HL-60/S4 treated with retinoic acid at 250 ng/mL for 4 days and 3 days (cell line): ENCODE data around the gene CPT1C.

ENCODE experiments used
- in situ Hi-C: fragments of 300-500 bp; cut with MboI; formaldehyde crosslinking; loops from 2 replicates; pipeline ENCODE4 v1.7.0; 2022; ENCODE audit warnings: low sequenced_read_pairs

CPT1C gene

DNA sequence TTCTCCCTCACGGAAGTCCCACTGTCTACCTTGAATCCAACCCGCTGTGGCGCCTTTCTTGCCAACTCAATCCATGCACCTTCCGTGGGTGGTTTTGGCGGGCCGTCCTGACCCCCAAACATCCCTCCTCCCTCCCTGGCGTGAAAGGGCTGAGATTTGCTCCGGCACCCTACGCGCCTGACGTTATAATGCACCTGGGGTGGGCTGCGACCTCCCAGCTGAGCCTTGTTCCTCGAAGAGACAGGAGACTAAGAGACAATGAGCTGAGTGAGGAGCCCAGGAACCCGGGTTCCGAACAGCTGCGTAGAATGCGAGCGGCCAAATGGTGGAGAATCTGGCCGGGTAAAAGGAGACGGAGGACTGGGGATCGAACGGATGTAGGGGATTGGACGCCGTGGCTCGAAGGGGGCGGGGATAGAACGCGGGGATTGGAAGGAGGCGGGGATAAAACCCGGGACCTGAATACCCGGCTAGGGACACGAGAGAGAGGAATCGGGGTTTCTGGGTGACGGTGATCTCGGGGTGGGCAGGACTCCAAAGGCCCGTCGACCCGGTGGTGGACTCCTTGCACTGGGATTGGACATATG lies at the start of gene CPT1C:
Gene CPT1C, plus strand, starts transcription at position 461 of the 587 bp plus-strand sequence. CDS start 1,137 bp downstream, outside the sequence.
- in situ Hi-C loops, result no loop called here

DNA sequence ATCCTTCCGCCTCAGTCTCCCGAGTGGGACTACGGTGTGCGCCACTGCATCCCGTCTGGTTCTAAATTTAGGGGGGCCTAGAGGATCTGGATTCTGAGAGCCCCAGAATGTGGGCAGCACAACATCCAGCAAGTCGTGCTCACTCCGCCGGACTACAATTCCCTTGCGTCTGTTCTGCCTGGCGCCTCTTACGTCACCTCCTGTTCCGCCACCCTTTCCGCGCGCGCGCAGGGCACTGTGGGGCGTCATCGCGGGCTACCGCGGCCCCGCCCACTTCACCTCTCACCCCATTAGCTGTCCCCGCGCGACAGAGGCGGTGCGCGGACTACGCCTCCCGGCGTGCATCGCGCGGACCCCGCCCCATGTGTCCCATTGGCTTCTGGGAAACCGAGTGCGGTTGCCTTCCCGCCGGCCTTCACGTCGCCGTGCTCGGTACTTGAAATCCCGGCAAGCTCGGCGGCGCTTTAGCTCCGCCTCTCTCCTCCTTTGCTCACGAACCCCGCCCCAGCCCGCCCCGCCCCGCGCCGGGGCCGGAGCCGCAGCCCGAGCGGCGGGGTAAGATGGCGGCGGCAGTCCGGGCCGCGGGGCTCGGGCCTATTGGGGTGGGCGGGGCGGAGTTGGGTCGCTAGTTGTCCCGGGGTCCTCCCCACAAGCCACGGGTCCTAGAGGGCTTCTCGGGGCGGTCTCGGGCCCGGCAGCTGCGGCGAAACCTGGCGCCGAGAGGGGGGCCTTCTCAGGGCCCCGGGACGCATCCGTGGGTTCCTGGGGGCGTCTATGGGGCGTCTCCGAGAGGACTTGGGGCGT lies 49.0 kb upstream of the CPT1C start, which contains the start of gene SCAF1:
Gene SCAF1, plus strand, starts transcription at position 522 of the 804 bp plus-strand sequence. CDS start 2,818 bp downstream, outside the sequence.
- in situ Hi-C loops, result no loop called here

DNA sequence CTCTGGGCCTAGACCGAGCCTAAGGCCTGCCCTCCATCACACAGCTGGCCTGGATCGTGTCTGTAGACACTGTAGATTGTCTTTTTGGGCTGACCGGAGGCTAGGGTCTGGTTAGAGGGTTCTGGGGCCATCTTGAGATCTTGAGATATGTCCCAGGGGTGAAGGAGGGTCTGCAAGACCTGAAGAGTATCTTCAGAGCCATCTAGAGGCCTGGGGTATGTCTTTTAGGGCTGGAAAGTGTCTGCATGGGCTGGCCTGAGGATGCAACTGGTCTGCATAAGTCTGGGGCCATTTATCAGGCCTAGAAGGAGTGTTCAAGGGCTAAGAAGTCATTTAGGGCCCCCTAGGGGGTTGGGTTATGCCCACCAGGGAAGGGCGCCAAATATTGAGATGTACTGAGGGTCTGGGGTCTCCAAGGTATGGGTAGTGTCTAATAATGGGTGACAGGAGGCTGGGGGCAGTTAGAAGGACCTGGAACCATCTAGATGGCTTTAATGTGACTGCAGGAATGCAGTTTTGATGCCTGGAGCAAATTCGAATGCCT lies 48.4 kb upstream of the CPT1C start:
- in situ Hi-C loops, result no loop called here

DNA sequence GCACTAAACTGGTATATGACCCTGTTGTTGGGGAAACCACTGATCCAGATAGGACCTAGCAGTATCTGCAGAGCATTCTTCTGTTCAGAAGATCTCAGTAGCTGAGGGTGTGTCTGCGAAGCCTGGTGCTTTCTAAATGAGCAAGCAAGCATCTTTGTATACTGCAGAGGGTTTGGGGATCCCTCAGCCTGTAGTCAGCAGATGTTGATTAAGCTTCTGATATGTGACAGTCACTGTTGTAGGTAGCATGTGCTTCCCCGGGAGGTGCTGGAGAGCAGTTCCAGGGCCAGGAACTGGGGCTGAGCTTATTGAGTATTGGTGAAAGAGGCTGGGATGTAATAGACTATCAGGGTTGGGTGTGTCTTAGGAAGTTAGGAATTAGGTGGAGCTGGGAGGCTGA lies 47.5 kb upstream of the CPT1C start:
- in situ Hi-C loops, result no loop called here

DNA sequence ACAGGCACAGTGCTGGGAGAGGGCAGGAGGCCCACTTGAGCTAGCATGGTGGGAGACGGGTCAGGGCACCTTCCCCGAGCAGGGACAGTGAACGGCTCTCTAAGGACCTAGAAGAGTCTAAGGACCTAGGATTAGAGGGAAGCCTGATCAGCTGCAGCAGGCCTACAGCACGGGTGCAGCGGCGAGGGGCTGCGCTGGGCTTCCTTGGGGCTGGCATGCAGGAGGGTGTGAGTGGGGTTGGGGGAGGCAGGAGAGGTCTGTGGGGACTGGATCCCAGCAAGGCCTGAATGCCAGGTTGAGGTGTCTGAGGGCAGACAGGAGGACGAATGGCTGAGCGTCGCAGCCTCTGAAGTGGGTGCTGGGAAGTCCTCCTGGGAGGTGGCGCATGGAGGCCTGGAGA lies 45.3 kb upstream of the CPT1C start:
- in situ Hi-C loops, result no loop called here

DNA sequence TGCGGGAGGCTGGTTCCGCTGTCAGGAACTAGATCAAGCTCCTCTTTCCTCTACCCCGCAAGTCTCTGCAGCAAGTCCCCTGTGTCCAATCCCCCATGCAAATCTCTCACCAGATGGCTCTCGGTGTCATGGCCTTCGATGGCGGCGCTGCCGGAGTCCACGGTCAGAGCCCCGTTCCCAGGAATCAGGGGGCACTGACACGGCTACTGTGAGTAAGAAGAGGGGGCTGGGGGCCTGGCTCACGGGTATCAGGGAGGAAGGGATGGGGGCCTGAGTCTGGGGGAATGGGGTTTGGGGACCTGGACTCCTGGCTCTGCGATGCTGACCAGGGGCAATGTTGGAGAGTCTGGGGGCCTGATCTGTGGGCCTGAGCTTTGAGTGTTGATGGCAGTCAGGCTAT lies 44.9 kb upstream of the CPT1C start:
- in situ Hi-C loops, result no loop called here

DNA sequence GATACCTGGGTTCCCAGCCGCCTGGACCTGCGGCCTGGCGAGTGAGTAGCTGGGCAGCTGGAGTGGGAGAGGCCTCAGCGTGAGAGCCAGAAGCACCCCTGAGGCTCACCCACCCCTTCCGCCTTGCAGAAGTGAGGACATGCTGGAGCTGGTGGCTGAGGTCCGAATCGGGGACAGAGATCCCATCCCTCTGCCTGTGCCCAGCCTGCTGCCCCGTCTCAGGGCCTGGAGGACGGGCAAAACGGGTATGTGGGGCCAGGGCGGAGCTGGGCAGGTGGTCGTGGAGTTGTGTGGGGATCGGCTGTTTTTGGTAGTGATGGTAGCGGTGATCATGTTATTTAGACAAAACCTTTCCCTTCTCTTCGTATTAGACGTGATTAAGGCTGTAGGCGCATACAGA lies 44.3 kb upstream of the CPT1C start:
- in situ Hi-C loops, result no loop called here

DNA sequence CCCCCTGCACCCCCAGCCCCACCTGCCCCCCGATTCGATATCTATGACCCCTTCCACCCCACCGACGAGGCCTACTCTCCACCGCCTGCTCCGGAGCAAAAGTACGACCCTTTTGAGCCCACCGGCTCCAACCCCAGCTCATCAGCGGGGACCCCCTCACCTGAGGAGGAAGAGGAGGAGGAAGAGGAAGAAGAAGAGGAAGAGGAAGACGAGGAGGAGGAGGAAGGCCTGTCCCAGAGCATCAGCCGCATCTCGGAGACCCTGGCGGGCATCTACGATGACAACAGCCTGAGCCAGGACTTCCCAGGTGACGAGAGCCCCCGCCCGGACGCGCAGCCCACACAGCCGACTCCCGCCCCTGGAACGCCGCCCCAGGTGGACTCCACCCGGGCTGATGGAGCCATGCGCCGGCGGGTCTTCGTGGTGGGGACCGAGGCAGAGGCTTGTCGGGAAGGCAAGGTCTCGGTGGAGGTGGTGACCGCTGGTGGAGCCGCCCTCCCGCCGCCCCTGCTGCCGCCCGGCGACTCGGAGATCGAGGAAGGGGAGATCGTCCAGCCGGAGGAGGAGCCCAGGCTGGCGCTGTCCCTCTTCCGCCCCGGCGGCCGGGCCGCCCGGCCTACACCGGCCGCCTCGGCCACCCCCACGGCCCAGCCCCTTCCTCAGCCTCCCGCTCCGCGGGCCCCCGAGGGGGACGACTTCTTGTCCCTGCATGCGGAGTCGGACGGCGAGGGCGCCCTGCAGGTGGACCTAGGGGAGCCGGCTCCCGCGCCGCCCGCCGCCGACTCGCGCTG lies 39.7 kb upstream of the CPT1C start:
- in situ Hi-C loops, result no loop called here

DNA sequence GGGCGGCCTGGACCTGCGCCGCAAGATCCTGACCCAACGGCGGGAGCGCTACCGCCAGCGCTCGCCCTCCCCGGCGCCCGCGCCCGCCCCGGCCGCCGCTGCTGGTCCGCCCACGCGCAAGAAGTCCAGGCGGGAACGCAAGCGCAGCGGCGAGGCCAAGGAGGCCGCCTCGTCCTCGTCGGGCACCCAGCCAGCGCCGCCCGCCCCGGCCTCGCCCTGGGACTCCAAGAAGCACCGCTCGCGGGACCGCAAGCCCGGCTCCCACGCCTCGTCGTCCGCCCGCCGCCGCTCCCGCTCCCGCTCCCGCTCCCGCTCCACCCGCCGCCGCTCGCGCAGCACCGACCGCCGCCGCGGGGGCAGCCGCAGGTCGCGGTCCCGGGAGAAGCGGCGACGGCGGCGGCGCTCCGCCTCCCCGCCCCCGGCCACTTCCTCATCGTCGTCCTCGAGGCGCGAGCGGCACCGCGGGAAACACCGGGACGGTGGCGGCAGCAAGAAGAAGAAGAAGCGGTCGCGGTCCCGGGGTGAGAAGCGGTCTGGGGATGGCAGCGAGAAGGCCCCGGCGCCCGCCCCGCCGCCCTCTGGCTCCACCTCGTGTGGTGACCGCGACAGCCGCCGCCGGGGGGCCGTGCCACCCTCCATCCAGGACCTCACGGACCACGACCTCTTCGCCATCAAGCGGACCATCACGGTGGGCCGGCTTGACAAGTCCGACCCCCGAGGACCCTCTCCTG lies 38.9 kb upstream of the CPT1C start:
- in situ Hi-C loops, result no loop called here

DNA sequence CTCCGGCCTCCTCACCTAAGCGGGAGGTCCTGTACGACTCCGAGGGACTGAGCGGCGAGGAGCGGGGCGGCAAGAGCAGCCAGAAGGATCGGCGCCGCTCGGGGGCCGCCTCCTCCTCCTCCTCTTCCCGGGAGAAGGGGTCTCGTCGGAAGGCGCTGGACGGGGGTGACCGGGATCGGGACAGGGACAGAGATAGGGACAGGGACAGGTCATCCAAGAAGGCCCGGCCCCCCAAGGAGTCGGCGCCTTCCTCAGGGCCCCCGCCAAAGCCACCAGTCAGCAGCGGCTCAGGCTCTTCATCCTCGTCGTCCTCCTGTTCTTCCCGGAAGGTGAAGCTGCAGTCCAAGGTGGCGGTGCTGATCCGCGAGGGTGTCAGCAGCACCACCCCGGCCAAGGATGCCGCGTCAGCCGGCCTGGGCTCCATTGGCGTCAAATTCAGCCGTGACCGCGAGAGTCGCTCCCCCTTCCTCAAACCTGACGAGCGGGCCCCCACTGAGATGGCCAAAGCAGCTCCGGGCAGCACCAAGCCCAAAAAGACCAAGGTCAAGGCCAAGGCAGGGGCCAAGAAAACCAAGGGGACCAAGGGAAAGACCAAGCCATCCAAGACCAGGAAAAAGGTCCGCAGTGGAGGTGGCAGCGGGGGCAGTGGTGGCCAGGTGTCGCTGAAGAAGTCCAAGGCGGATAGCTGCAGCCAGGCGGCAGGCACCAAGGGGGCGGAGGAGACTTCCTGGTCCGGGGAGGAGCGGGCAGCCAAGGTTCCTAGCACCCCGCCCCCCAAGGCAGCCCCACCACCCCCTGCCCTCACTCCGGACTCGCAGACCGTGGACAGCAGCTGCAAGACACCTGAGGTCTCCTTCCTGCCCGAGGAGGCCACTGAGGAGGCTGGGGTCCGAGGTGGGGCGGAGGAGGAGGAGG lies 38.1 kb upstream of the CPT1C start:
- in situ Hi-C loops, result no loop called here

DNA sequence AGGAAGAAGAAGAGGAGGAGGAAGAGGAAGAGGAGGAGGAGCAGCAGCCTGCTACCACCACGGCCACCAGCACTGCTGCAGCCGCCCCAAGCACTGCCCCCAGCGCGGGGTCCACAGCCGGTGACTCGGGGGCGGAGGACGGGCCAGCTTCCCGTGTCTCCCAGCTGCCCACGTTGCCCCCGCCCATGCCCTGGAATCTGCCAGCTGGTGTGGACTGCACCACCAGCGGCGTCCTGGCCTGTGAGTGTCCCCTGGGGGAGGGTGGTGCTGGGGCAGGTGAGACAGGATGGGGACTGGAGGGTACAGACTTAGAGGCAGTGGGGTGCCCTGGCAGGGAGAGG lies 37.5 kb upstream of the CPT1C start:
- in situ Hi-C loops, result no loop called here

DNA sequence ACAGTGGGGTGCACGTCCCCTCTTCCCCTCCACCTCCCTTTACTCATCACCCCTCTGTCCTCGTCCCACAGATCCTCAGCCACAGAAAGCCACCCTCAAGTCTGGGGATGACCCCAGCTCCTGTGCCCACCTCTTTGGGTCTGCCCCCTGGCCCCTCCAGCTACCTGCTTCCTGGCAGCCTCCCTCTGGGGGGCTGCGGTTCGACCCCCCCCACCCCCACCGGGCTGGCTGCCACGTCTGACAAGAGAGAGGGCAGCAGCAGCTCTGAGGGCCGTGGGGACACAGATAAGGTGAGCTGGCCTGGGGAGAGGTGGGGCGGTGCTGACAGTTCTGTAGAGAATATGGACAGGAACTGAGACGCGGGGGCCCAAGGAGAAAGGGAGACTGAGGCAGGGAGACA lies 36.3 kb upstream of the CPT1C start:
- in situ Hi-C loops, result no loop called here

DNA sequence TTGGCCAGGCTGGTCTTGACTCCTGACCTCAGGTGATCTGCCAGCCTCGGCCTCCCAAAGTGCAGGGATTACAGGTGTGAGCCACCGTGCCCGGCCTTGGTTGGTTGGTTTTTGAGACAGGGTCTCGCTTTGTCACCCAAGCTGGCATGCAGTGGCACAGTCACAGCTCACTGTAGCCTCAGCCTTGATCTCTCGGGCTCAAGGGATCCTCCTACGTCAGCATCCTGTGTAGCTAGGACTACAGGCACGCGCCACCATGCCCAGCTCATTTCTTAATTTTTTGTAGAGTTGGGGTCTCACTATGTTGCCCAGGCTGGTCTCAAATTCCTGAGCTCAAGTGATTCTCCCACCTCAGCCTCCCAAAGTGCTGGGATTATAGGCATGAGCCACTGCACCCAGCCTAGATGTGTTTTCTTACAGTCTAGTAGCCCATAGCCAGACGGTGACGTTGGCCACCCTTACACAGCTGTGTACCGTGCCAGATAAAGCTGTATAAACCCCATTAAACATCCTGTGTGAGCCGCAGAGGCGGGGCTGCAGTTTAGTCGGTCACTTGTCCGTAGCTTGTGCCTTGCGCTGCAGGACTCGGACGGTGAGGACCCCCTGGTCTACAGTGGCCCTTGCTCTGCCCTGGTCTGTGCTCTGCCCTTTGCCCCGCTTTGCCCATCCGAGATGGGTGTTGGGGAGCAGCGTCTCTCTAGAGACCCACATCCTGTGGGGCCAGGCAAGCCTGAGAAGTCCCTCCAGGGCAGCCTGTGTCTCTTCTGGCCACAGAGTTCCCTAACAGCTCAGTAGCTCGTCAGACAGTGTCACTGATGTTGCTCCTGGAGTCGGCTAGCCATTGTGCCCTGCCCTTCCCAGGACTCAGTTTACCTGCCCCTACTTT lies 35.1 kb upstream of the CPT1C start:
- in situ Hi-C loops, result no loop called here

DNA sequence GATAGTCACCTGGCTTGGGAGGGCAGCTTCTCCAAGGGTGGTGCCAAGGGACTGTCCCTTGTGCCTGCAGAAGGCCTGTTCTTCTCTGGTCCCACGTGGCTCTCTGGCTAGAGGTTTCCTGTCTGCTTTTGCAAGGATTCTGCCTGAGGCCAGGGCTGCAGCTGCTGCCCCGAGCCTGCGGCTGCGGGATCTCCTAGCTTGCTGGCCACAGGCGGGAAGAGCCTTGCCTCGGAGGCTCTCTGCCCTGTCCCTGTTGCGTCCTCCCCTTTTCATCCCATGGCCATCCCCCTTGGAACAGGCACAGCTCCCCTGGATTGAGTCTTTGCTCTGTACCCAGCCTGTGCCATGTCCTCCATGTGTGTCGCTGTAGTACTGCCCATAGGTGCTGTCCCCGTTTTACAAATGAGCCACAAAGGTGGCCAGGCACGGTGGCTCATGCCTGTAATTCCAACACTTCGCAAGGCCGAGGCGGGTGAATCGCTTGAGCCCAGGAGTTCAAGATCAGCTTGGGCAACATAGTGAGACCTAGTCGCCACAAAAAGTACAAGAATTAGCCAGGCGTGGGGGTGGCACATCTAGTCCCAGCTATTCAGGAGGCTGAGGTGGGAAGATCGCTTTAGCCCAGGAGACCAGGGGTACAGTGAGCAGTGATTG lies 34.3 kb upstream of the CPT1C start:
- in situ Hi-C loops, result no loop called here

DNA sequence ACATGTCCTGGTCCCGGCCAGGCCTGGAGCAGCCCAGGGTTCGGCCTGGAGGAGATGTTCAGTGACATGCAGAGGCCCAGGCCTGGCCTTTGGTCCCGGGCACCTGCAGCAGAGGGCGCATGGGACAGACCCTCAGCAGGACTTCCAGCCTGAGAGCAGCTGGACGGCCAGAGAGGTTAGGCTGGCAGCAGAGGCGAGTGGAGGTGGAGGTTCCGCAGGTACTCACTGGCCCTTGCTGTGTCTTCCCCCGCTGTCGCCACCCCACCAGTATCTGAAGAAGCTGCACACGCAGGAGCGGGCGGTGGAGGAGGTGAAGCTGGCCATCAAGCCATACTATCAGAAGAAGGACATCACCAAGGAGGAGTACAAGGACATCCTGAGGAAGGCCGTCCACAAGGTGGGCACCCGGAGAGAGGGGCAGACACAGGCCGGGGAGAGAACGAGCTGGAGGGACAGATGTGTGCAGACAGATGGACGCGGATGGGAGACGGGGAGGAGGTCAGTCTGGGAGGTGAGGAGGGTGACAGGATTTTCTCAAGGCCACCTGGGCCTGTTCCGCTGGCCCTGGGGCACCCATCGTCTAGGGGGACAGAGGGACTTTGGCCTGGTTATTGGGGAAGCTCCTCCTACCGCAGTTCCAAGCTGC lies 33.3 kb upstream of the CPT1C start:
- in situ Hi-C loops, result no loop called here

DNA sequence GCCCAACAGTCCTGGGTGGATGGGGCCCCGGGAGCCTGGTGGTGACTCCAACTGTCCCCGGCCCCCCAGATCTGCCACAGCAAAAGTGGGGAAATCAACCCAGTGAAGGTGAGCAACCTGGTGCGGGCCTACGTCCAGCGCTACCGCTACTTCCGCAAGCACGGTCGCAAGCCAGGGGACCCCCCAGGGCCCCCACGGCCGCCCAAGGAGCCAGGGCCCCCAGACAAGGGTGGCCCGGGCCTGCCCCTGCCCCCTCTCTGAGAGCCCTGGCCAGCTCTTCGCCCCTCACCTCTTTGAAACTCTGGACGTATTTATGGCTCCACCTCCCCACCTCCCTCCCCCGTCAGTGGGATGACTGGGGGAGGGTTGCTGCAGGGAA lies 32.8 kb upstream of the CPT1C start:
- in situ Hi-C loops, result no loop called here

DNA sequence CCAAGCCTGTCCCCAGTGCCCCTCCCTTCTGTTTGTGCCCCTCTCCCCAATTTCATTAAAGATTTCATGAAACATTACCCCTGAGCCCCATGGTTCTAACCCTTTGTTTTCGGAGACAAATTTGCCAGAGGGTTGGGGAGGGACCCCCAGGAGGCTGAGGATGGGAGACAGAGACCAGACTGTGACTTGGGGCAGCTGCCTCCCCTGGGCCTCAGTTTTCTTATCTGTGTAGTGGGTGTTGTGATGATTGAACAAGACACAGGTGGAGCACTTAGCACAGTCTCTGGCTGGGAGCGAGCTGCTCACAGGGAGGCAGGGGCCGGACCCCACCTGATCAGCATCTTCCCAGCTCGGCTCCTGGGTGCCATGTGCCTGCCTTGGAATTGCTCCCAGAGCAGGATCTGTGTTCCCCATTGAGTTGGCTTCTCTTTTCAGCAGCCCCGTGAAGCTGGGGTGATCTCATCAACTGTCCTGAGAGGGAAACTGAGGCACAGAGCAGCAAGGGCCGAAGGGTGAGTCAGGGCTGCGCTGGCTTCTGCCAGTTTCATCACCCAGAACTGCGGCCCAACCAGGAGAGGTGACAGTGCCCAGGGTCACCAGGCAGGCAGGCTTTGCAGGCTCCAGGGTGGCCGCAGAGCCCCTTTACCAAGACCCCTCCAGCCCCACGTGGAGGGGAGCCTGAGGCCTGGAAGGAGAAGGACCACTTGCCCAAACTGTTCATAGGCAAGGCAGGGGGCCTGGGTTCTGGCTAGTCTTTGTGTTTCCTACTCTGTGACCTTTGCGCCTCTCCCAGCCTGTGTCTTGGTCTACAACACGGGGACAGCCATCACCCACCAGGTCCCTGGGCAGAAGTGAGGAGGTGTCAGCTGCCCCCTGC lies 32.1 kb upstream of the CPT1C start:
- in situ Hi-C loops, result no loop called here
